Bronchial epithelial cell (primary cell): ENCODE measurements around the gene ZNF138. TPM values are rescaled to one million over a fixed set of nuclear protein-coding genes. Genes with fewer than 3 reads are reported as not detected.
"Not testable (repeated sequence)": the region's sequence is repeated elsewhere in the genome, so short reads cannot be mapped to it uniquely, and the experiment has no call there.

Experiments
- DNase-seq: peaks from one replicate; pipeline ENCODE4 v3.0.0-alpha.2; 2010; ENCODE audit warnings: low read depth
- FAIRE-seq: peaks from 2 replicates; lab custom pipeline; 2011; peaks lifted over from hg19 to GRCh38; lab: Jason Lieb, UNC
- H3K27me3 ChIP-seq: 2 replicates; pipeline ENCODE4 v1.5.1; 2011; ENCODE audit warnings: low read length; ENCODE audit not compliant: control insufficient read depth, insufficient read depth
- H3K36me3 ChIP-seq: 2 replicates; pipeline ENCODE4 v1.5.1; 2011; ENCODE audit warnings: low read length; ENCODE audit not compliant: control insufficient read depth, insufficient read depth
- H3K4me3 ChIP-seq: 2 replicates; pipeline ENCODE4 v1.5.1; 2011; ENCODE audit warnings: mild to moderate bottlenecking, low read depth, low read length, control low read depth
- total RNA-seq: library from RNA; depleted of rRNA; stranded (reverse); fragments of >200 nt; gene quantifications from 2 replicates; pipeline ENCODE4 v1.2.1, GENCODE V29; 2014
- TF ChIP-seq, protein P1 (sequence below): IDR thresholded peaks from 2 replicates; pipeline ENCODE4 v1.5.1; 2011; ENCODE audit warnings: mild to moderate bottlenecking, moderate library complexity, low read length, control low read depth, inconsistent platforms; ENCODE audit not compliant: insufficient read depth, severe bottlenecking

Gene ZNF138
- total RNA-seq, 1 donor from 2014 or later, result 3.4 TPM

DNA sequence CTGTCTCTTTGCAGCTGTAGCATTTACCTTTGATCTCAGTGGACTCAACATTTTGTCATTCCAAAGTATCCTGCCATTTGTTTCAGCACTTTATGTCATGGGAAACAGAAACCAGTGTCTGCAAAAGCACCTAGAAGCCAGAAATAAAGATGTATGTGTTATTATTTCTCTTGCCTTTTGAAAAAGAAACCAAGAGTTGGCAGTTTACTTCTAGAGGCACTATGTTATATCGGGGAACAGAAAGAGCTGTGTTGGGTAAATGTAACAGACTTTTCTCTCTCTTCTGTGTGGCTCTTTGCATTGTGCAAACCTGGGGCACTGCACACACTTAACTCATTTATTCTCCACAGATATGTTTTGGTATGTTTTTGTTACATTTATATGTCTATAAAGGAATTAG, 36.7 kb downstream of the ZNF138 start:
- DNase-seq (no peak), FAIRE-seq (no peak)
- Histone ChIP-seq H3K36me3 (no peaks in the 10 kb centered on the region), H3K27me3 (no peaks in the 10 kb centered on the region), H3K4me3 (no peak overlapping the region)
- TF ChIP-seq, protein P1, sequence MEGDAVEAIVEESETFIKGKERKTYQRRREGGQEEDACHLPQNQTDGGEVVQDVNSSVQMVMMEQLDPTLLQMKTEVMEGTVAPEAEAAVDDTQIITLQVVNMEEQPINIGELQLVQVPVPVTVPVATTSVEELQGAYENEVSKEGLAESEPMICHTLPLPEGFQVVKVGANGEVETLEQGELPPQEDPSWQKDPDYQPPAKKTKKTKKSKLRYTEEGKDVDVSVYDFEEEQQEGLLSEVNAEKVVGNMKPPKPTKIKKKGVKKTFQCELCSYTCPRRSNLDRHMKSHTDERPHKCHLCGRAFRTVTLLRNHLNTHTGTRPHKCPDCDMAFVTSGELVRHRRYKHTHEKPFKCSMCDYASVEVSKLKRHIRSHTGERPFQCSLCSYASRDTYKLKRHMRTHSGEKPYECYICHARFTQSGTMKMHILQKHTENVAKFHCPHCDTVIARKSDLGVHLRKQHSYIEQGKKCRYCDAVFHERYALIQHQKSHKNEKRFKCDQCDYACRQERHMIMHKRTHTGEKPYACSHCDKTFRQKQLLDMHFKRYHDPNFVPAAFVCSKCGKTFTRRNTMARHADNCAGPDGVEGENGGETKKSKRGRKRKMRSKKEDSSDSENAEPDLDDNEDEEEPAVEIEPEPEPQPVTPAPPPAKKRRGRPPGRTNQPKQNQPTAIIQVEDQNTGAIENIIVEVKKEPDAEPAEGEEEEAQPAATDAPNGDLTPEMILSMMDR, result no peak

DNA sequence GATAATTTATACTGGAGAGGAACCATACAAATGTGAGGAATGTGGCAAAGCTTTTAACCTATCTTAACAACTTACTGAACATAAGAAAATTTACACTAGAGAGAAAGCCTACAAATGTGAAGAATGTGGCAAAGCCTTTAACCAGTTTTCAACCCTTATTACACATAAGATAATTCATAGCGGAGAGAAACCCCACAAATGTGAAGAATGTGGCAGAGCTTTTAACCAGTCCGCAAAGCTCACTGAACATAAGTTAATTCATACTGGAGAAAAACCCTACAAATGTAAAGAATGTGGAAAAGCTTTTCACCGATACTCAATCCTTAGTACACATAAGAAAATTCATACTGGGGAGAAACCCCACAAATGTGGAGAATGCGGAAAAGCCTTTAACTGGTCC, 37.9 kb downstream of the ZNF138 start:
- TF ChIP-seq, protein P1, result no peak
- DNase-seq (no peak), FAIRE-seq (no peak)
- H3K27me3 ChIP-seq, result no peaks in the 10 kb centered on the region
- H3K4me3 ChIP-seq, result no peak overlapping the region
- H3K36me3 ChIP-seq, result no peaks in the 10 kb centered on the region

DNA sequence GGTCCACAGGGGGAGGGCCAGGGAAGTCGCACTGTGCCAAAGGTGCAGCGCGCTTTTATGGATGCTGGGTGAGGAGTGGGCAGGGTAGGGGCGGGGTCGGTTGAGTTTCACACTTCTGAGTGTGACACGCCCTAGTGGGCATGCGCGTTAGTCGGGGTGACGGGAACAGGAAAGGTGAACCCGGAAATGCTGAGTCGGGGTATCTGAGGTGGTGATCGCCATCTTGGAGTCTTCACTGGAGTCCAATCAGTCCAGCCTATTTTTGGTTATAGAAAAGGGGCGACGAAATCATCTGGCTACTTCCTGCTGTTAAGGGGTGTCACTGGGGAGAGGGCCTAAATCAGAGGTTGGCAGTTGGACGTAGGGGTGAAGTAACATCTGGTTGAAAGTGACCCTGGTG, 40.8 kb downstream of the ZNF138 start:
- DNase-seq (no peak), FAIRE-seq (no peak)
- H3K36me3 ChIP-seq, result no peaks in the 10 kb centered on the region
- no peak overlapping the region for H3K4me3 ChIP-seq
- TF ChIP-seq, protein P1, result no peak
- H3K27me3 ChIP-seq, result no peaks in the 10 kb centered on the region

DNA sequence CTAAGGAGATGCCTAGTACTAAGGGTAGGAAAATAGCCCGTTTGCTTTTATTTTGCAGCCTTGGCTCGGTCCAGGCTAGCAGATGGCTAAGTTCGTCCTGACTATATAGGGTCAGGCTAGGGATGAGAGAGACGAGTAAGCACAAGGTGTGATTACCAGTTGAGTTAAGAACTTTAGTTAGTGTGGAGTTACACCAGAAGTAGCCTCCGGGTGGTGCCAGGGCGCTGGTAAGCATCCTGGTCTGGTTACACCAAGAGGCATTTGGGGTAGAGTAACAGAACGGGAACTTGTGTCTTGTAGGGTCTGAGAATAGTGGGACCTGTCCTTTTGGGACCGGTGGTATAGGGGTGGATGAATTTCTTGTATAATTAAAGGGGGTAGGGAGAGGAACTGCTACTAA, 41.6 kb downstream of the ZNF138 start:
- not testable (repeated sequence) for DNase-seq, H3K36me3 ChIP-seq, H3K27me3 ChIP-seq, H3K4me3 ChIP-seq
- FAIRE-seq, result peak; percentile 98

DNA sequence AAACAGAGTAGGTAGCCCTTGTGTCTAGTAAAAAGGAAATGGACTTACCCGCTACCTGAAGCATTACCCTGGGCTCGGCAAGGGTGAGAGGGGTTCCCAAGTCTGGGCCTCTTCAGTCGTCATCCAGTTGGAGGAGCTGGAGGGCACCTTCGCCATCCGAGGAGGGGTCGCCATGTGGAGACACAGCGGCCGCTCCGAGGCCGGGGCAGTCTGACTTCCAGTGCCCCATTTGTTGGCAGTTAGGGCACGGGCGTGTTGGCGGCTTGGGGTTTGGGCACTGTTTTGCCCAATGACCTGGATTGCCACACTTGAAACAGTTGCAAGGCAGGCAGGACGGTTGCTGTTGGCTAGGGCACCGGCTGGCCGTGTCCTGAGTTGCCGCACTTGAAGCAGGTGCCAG, 43.8 kb downstream of the ZNF138 start:
- H3K36me3 ChIP-seq, DNase-seq, FAIRE-seq, H3K27me3 ChIP-seq, H3K4me3 ChIP-seq: not testable (repeated sequence)

DNA sequence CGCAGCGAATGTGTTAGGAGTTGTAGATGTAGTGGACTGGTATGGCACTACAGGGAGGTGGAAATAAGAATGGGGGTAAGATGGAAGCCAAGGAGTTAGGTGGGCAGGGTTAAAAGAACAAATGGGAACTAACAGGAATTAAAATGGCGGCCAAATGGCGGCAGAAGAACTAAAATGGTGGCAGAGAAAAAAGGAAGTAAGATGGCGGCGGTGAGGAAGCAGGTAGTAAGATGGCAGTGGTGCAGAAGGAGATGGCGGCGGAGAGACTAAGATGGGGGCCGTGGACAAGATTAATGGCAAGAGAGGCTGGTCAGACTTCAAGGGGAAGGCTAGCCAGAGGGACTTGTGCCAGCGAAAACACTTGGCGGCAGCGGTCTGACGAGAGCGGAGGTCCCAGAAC, 44.5 kb downstream of the ZNF138 start:
- FAIRE-seq, result no peak

DNA sequence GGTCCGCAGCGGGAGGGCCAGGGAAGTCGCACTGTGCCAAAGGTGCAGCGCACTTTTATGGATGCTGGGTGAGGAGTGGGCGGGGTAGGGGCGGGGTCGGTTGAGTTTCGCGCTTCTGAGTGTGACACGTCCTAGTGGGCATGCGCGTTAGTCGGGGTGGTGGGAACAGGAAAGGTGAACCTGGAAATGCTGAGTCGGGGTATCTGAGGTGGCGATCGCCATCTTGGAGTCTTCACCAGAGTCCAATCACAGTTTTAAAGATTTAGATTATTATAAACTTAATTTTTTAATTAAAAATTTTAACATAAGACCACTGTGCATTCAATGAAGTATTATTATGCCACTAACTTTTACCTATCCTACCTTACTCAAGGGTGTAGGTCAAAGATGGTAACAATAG, 45.7 kb downstream of the ZNF138 start:
- Histone ChIP-seq H3K36me3 (no peaks in the 10 kb centered on the region), H3K4me3 (no peak overlapping the region), H3K27me3 (no peaks in the 10 kb centered on the region)
- no peak for DNase-seq
- FAIRE-seq, result no peak
- TF ChIP-seq, protein P1, result no peak

More for the DNA sequence above, 44.5 kb downstream of the ZNF138 start:
- Histone ChIP-seq H3K4me3 (no peak overlapping the region), H3K27me3 (no peaks in the 10 kb centered on the region), H3K36me3 (no peaks in the 10 kb centered on the region)
- TF ChIP-seq, protein P1, result no peak
- DNase-seq, result no peak
